Activated CD8-positive, alpha-beta memory T cell treated with anti-CD3 and anti-CD28 coated beads for 48 hours (primary cell): ENCODE results near the gene BANP.
"Not testable (repeated sequence)": the region's sequence is repeated elsewhere in the genome, so short reads cannot be mapped to it uniquely, and the experiment has no call there.

Source experiments
- DNase-seq, 3 experiments: peaks; one replicate each; pipeline ENCODE4 v3.0.0-alpha.2; 2020; ENCODE audit warnings: low read depth in 2 of 3, low spot score in 2 of 3

Gene BANP

GRCh38 chr16:87992142-87992541 is 40.9 kb downstream of the BANP start:
- not testable (repeated sequence) for DNase-seq

GRCh38 chr16:87993901-87994300 is 42.7 kb downstream of the BANP start:
- DNase-seq: no peak

- no peak for DNase-seq
Observed at GRCh38 chr16:87995644-87996043, 44.4 kb downstream of the BANP start.

GRCh38 chr16:87996962-87997880 is 46.0 kb downstream of the BANP start:
- DNase-seq: no peak

- DNase-seq: not testable (repeated sequence)
Observed at GRCh38 chr16:87998184-87998793, 47.1 kb downstream of the BANP start.

GRCh38 chr16:87998992-87999391 is 47.8 kb downstream of the BANP start:
- DNase-seq: not testable (repeated sequence)

GRCh38 chr16:88002211-88002610 is 51.0 kb downstream of the BANP start:
- DNase-seq: no peak

- no peak for DNase-seq
Observed at GRCh38 chr16:88002749-88003148, 51.5 kb downstream of the BANP start.

GRCh38 chr16:88003316-88003715 is 52.1 kb downstream of the BANP start:
- DNase-seq: no peak

- no peak for DNase-seq
Observed at GRCh38 chr16:88003736-88004135, 52.5 kb downstream of the BANP start.

GRCh38 chr16:88004391-88004790 is 53.2 kb downstream of the BANP start:
- DNase-seq: no peak

- no peak for DNase-seq
Observed at GRCh38 chr16:88005181-88005581, 53.9 kb downstream of the BANP start.

GRCh38 chr16:88005968-88006367 is 54.7 kb downstream of the BANP start:
- no peak for DNase-seq

GRCh38 chr16:88007321-88007731 is 56.1 kb downstream of the BANP start:
- DNase-seq: no peak

GRCh38 chr16:88008840-88009239 is 57.6 kb downstream of the BANP start:
- no peak for DNase-seq

- no peak for DNase-seq
Observed at GRCh38 chr16:88009563-88010342, 58.5 kb downstream of the BANP start.

GRCh38 chr16:88010343-88010967 is 59.2 kb downstream of the BANP start:
- no peak for DNase-seq

- DNase-seq: no peak
Observed at GRCh38 chr16:88010968-88011483, 59.8 kb downstream of the BANP start.

- DNase-seq: no peak
Observed at GRCh38 chr16:88012360-88012759, 61.1 kb downstream of the BANP start.

- DNase-seq: no peak
Observed at GRCh38 chr16:88013091-88013609, 61.9 kb downstream of the BANP start.

GRCh38 chr16:88013766-88014251 is 62.6 kb downstream of the BANP start:
- DNase-seq: no peak
